ENCODE data around the gene AGAP3. TPM values are rescaled to one million over a fixed set of nuclear protein-coding genes. Genes with fewer than 3 reads are reported as not detected.

Gene AGAP3
- total RNA-seq, 1 experiment from 2014 or later: 126 TPM

DNA sequence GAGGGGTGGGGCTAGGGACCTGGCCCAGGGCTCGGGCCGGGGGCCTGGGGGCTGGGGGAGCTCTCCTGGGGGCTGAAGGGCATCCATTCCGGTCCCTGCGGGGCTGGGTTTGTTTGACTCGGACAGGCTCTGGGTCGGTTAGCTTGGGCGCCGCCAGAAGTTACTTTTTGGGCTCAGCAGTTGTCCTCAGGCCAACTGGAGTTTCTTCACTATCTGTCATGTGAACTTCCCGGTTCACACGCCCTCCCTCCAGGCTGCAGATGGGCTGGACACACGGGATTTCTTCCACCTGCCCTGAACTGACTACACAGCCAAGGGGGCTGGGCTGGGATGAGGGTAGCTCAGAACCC is 23.1 kb upstream of the AGAP3 start:
- Histone ChIP-seq H3K27ac (ENCODE audit: low read depth, low read length) (peak overlapping the region; percentile 87), H3K9ac (ENCODE audit: low read length) (peak overlapping the region; percentile 91), H3K4me3 (replicated peaks in 1 of 2; ENCODE audit: low read depth in 1 of 2, low read length in 2 of 2) (peak overlapping the region; percentile 81 to 90), H3K79me2 (ENCODE audit: insufficient read depth, low read length) (peaks cover 72% of the 10 kb centered on the region), H3K9me3 (ENCODE audit: control insufficient read depth in 1 of 2, insufficient read depth in 1 of 2, low read depth in 1 of 2, low read length in 2 of 2) (no peaks in the 10 kb centered on the region), H3K9me2 (ENCODE audit: insufficient read depth) (no peaks in the 10 kb centered on the region), H3K4me2 (ENCODE audit: low read length) (peak overlapping the region; percentile 95), H3K4me1 (ENCODE audit: control insufficient read depth in 1 of 2, insufficient read depth in 2 of 2, low read length in 2 of 2) (peaks cover 22 to 43% of the 10 kb centered on the region in 2 experiments), H3K27me3 (ENCODE audit: insufficient read depth, low read length) (no peaks in the 10 kb centered on the region), H2AFZ (ENCODE audit: low read depth, low read length, poor library complexity, severe bottlenecking) (no peak overlapping the region), H4K20me1 (ENCODE audit: insufficient read depth) (no peaks in the 10 kb centered on the region), H3K36me3 (ENCODE audit: control insufficient read depth in 1 of 2, insufficient read depth in 2 of 2, low read length in 2 of 2) (peaks cover 23 to 27% of the 10 kb centered on the region in 2 experiments)
- TF ChIP-seq, protein P1, sequence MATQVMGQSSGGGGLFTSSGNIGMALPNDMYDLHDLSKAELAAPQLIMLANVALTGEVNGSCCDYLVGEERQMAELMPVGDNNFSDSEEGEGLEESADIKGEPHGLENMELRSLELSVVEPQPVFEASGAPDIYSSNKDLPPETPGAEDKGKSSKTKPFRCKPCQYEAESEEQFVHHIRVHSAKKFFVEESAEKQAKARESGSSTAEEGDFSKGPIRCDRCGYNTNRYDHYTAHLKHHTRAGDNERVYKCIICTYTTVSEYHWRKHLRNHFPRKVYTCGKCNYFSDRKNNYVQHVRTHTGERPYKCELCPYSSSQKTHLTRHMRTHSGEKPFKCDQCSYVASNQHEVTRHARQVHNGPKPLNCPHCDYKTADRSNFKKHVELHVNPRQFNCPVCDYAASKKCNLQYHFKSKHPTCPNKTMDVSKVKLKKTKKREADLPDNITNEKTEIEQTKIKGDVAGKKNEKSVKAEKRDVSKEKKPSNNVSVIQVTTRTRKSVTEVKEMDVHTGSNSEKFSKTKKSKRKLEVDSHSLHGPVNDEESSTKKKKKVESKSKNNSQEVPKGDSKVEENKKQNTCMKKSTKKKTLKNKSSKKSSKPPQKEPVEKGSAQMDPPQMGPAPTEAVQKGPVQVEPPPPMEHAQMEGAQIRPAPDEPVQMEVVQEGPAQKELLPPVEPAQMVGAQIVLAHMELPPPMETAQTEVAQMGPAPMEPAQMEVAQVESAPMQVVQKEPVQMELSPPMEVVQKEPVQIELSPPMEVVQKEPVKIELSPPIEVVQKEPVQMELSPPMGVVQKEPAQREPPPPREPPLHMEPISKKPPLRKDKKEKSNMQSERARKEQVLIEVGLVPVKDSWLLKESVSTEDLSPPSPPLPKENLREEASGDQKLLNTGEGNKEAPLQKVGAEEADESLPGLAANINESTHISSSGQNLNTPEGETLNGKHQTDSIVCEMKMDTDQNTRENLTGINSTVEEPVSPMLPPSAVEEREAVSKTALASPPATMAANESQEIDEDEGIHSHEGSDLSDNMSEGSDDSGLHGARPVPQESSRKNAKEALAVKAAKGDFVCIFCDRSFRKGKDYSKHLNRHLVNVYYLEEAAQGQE (IDR thresholded peaks at IDR 0.05; ENCODE audit: low read depth): no peak
- TF ChIP-seq POLR2AphosphoS5 (IDR thresholded peaks at IDR 0.05; ENCODE audit: low read depth, low read length) (no peak), EZH2phosphoT487 (IDR thresholded peaks at IDR 0.05; ENCODE audit: borderline replicate concordance) (no peak), EGR1 (IDR thresholded peaks at IDR 0.05; ENCODE audit: low read depth) (no peak), SIN3A (IDR thresholded peaks at IDR 0.05; ENCODE audit: low read depth) (no peak), ELF1 (IDR thresholded peaks at IDR 0.05; ENCODE audit: borderline replicate concordance, low read depth) (no peak), JUND (IDR thresholded peaks at IDR 0.05) (no peak), CBX3 (IDR thresholded peaks at IDR 0.05; ENCODE audit: low read depth) (no peak), ZNF274 (IDR thresholded peaks at IDR 0.05; ENCODE audit: low read depth, low read length) (no peak), CEBPB (IDR thresholded peaks at IDR 0.05; ENCODE audit: low read depth) (no peak), SP1 (IDR thresholded peaks at IDR 0.05; ENCODE audit: low read depth) (no peak), ATF3 (IDR thresholded peaks at IDR 0.05) (no peak), TCF7L2 (IDR thresholded peaks at IDR 0.05; ENCODE audit: borderline replicate concordance, extremely low read depth, insufficient read depth, insufficient read length) (no peak), ZFX (IDR thresholded peaks at IDR 0.05) (no peak), SRF (IDR thresholded peaks at IDR 0.05; ENCODE audit: low read depth) (no peak), RAD21 (IDR thresholded peaks at IDR 0.05; ENCODE audit: low read depth) (no peak)
- TF ChIP-seq, protein P2, sequence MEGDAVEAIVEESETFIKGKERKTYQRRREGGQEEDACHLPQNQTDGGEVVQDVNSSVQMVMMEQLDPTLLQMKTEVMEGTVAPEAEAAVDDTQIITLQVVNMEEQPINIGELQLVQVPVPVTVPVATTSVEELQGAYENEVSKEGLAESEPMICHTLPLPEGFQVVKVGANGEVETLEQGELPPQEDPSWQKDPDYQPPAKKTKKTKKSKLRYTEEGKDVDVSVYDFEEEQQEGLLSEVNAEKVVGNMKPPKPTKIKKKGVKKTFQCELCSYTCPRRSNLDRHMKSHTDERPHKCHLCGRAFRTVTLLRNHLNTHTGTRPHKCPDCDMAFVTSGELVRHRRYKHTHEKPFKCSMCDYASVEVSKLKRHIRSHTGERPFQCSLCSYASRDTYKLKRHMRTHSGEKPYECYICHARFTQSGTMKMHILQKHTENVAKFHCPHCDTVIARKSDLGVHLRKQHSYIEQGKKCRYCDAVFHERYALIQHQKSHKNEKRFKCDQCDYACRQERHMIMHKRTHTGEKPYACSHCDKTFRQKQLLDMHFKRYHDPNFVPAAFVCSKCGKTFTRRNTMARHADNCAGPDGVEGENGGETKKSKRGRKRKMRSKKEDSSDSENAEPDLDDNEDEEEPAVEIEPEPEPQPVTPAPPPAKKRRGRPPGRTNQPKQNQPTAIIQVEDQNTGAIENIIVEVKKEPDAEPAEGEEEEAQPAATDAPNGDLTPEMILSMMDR (IDR thresholded peaks at IDR 0.05 in 2 of 3, conservative IDR thresholded peaks at IDR 0.05 in 1 of 3; ENCODE audit: borderline replicate concordance in 1 of 3, insufficient read depth in 1 of 3, low read depth in 2 of 3, low read length in 2 of 3): no peak
- TF ChIP-seq, protein P3, sequence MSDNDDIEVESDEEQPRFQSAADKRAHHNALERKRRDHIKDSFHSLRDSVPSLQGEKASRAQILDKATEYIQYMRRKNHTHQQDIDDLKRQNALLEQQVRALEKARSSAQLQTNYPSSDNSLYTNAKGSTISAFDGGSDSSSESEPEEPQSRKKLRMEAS (IDR thresholded peaks at IDR 0.05): no peak
- ATAC-seq: no peak
- intact Hi-C loops (cut with micrococcal nuclease): no loop called here
- ChIA-PET POLR2A (interaction anchor here (1.1 to 1.7 kb wide), 5 partner anchors 9 to 54 kb away, joined by 3 to 11 read pairs (median 9); partner anchors contain the start of genes AGAP3, FASTK and TMUB1), RAD21 (ENCODE audit: low non-redundant PET in 1 of 2, low total read pairs in 2 of 2, uncharacterized antibody in 2 of 2, unreplicated experiment in 2 of 2) (interaction anchor here in 1 of 2 experiments (0.6 to 1.4 kb wide), 3 partner anchors 16 to 50 kb away, joined by 3 to 6 read pairs (median 4); partner anchors contain the start of gene ABCB8), CTCF (interaction anchor here (1.4 to 2.1 kb wide), 4 partner anchors 35 to 50 kb away, joined by 3 to 8 read pairs (median 7); partner anchors contain the start of gene ABCB8)
- DNase-seq (ENCODE audit: low read depth, low spot score): no peak
- no TSS peak for BruUV-seq (replicated peaks)
